SJSA1 (cell line): ENCODE data around the gene PIH1D1. TPM values are rescaled to one million over a fixed set of nuclear protein-coding genes. Genes with fewer than 3 reads are reported as not detected.

Experiments
- DNase-seq, 2 experiments: peaks; one replicate each; pipeline ENCODE4 v3.0.0-alpha.2; 2015 to 2020; ENCODE audit warnings: low spot score in 2 of 2, low read depth in 1 of 2
- H3K27ac ChIP-seq: fragments of 250-450 bp; sonication (Bioruptor Pico); 2 replicates; pipeline ENCODE4 v1.5.1; 2020; ENCODE audit warnings: mild to moderate bottlenecking, moderate library complexity
- H3K27me3 ChIP-seq: fragments of 250-450 bp; sonication (Bioruptor Pico); replicated peaks from 2 replicates; pipeline ENCODE4 v1.5.1; 2020; ENCODE audit warnings: mild to moderate bottlenecking, moderate library complexity
- H3K36me3 ChIP-seq: fragments of 250-450 bp; sonication (Bioruptor Pico); 2 replicates; pipeline ENCODE4 v1.5.1; 2020; ENCODE audit warnings: mild to moderate bottlenecking
- H3K4me1 ChIP-seq: fragments of 250-450 bp; sonication (Bioruptor Pico); replicated peaks from 2 replicates; pipeline ENCODE4 v1.6.1; 2021; ENCODE audit warnings: mild to moderate bottlenecking
- H3K4me3 ChIP-seq: fragments of 250-450 bp; sonication (Bioruptor Pico); 2 replicates; pipeline ENCODE4 v1.5.1; 2020; ENCODE audit warnings: mild to moderate bottlenecking
- H3K9me3 ChIP-seq: fragments of 250-450 bp; sonication (Bioruptor Pico); replicated peaks from 2 replicates; pipeline ENCODE4 v1.5.1; 2020; ENCODE audit warnings: mild to moderate bottlenecking
- total RNA-seq: library from RNA; depleted of rRNA; stranded (reverse); fragments of >200 nt; shearing (Covaris generic); gene quantifications from 2 replicates; pipeline ENCODE4 v1.2.3, GENCODE V29; 2014; rRNA removed

PIH1D1 gene
- total RNA-seq: 78.2 and 111 TPM in 2 replicates

DNA sequence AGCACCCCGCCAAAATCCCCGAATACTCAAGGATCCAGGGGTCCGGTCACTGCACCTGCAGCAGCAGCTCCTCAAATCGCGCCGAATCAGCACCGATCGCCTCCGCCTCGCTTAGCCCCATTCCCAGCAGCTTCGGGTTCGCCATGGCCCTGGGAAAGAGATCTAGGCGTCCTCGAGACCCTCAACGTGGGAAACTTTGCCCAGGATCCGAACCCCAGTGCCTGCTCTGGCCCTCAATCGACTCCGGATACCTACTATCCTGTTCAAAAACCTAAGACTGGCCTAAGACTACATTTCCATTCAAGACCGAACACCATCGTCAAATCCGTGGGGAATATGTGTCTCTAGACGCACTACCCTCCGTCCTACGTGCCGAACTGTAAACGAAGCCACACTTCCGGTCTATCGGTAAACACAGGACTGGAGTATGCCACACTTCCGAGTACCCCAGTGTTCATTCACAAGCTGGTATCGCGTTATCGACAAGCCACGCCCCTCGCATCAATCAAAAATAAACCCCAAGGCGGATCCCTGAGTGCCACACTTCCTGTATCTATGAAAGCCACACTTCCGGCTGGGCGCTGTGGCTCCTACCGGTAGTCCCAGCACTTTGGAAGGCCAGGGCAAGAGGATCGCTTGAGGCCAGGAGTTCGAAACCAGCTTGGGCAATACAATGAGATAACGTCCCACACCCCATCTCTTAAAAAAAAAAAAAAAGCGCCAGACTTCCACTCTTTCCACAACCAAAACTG is at the start of gene PIH1D1:
Gene PIH1D1 (minus strand): TSS at position 385 of the 752 bp plus-strand sequence. CDS start 240 bp downstream, at position 145.
- peaks cover 25% of the 10 kb centered on the region for H3K4me1 ChIP-seq
- H3K27ac ChIP-seq: peak within 1 kb of the TSS; percentile 88
- DNase-seq: peak; percentile 94 to 99
- H3K4me3 ChIP-seq: peak within 1 kb of the TSS; percentile 55
- H3K9me3 ChIP-seq: no peaks in the 10 kb centered on the region
- H3K36me3 ChIP-seq: peaks cover 26% of the 10 kb centered on the region
- H3K27me3 ChIP-seq: no peaks in the 10 kb centered on the region

DNA sequence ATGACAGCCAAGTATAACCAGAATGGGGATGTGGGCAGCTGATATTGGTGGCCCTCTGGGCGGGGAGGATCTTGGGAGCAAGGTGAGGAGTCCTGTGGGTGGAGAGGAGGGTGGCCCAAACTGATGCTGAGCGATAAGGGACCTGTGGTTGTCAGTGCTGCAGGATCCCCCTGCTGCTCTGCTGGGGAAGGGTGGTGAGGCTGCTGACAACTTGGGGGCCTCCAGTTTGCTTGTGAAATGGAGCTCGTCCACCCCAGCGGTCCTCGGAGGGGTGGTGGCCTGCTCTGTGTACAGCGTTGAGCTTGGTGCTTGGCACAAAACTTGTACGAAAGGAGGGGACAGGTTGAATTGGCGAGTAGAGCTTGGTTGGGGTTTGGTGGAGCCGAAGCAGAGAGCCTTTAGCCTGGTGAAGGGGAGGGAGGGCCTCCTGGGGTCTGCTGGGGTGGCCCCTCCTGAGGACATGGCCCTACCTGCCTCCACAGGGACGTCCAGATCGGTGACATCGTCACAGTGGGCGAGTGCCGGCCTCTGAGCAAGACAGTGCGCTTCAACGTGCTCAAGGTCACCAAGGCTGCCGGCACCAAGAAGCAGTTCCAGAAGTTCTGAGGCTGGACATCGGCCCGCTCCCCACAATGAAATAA is 47.5 kb upstream of the PIH1D1 start:
- DNase-seq: no peak
- no peak overlapping the region for H3K27ac ChIP-seq
- H3K9me3 ChIP-seq: no peaks in the 10 kb centered on the region
- no peak overlapping the region for H3K4me3 ChIP-seq
- H3K36me3 ChIP-seq: peaks cover 41% of the 10 kb centered on the region
- peaks cover 15% of the 10 kb centered on the region for H3K4me1 ChIP-seq
- no peaks in the 10 kb centered on the region for H3K27me3 ChIP-seq

DNA sequence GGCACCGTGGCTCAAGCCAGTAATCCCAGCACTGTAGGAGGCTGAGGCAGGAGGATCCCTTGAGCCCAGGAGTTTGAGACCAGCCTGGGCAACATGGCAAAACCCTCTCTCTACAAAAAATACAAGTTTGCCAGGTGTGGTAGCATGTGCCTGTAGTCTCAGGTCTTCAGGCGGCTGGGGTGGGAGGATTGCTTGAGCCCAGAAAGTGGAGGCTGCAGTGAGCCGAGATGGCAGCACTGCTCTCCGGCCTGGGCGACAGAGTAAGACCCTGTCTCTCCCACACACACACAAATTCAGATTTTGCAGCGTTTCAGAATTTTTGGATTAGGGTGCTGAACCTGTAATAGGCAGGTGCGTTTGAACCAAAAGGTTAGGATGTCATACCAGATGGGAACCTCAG is 46.9 kb upstream of the PIH1D1 start:
- peaks cover 42% of the 10 kb centered on the region for H3K36me3 ChIP-seq
- H3K9me3 ChIP-seq: no peaks in the 10 kb centered on the region
- DNase-seq: no peak
- peaks cover 15% of the 10 kb centered on the region for H3K4me1 ChIP-seq
- H3K27ac ChIP-seq: no peak overlapping the region
- no peaks in the 10 kb centered on the region for H3K27me3 ChIP-seq
- H3K4me3 ChIP-seq: no peak overlapping the region

DNA sequence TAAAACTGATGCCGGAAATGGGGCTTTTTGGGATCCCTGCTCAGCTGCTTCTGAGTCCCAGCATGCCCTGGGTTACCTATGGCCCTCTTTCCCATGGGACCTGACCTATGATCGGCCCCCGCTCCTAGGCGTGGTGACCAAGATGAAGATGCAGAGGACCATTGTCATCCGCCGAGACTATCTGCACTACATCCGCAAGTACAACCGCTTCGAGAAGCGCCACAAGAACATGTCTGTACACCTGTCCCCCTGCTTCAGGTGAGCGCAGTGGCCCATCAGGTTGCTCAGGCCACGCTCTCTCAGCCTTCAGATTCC is 46.1 kb upstream of the PIH1D1 start:
- no peak overlapping the region for H3K27ac ChIP-seq

DNA sequence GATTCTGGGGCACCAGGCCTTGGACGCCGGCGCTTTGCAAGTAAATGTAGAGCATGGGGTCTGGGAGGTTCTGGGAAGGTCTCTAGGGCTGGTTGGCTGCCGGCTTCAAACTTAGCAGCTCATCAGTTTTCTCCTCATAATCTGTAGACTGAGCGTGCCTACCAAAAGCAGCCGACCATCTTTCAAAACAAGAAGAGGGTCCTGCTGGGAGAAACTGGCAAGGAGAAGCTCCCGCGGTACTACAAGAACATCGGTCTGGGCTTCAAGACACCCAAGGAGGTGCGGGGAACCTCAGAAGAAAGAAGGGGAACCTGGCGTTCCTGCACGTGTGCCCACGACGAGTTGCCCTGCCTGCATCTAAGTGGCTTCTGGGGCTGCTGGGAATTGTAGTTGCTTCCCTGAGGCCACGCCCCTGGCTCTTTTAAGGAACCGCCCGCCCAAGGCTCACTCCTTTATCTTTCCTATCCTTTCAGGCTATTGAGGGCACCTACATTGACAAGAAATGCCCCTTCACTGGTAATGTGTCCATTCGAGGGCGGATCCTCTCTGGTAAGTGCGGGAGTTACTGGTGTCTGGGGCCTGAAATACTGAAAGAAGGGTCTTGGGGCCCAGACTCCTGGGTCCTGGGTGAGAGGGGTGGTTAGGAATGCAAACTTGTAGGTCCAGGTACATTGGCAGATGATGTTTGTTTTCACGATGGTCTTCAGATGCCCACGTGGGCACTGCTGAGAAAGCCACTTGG is 45.6 kb upstream of the PIH1D1 start:
- H3K4me1 ChIP-seq: peaks cover 15% of the 10 kb centered on the region
- peaks cover 54% of the 10 kb centered on the region for H3K36me3 ChIP-seq
- H3K9me3 ChIP-seq: no peaks in the 10 kb centered on the region
- peak overlapping the region; percentile 56 for H3K4me3 ChIP-seq
- no peaks in the 10 kb centered on the region; the same call in 1 of the 2 replicates for H3K27me3 ChIP-seq
- peak; percentile 49 to 68 for DNase-seq
- H3K27ac ChIP-seq: peak overlapping the region; percentile 71; the same call in 1 of the 2 replicates

More for the DNA sequence above, 46.1 kb upstream of the PIH1D1 start:
- DNase-seq: no peak
- Histone ChIP-seq H3K9me3 (no peaks in the 10 kb centered on the region), H3K27me3 (no peaks in the 10 kb centered on the region; the same call in 1 of the 2 replicates), H3K4me3 (peak overlapping the region; percentile 56), H3K4me1 (peaks cover 15% of the 10 kb centered on the region), H3K36me3 (peaks cover 49% of the 10 kb centered on the region)

DNA sequence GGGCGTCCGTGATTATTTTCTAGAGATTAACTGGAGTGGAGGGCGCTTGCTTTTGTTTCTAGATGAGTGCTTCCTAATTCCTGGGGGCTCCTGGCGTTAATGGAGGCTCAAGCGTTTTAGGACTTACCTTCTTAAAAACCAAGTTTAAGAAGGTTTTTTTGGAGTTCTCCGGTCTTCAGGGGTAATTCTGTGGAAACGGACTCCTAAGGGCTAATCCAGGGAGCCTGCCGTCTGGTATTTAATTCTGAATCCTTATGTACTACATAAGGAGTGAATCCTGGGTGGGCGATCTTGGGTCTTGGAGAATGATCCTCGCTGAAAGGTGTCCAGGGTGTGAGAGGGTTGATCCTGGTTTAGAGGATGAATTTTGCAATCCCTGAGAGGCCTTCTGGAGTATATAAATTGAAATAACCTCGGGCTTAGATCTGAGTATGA is 45.0 kb upstream of the PIH1D1 start:
- peaks cover 61% of the 10 kb centered on the region for H3K36me3 ChIP-seq
- H3K27ac ChIP-seq: peak overlapping the region; percentile 71
- H3K4me3 ChIP-seq: peak overlapping the region; percentile 56
- no peaks in the 10 kb centered on the region; the same call in 1 of the 2 replicates for H3K27me3 ChIP-seq
- no peak for DNase-seq
- peaks cover 15% of the 10 kb centered on the region for H3K4me1 ChIP-seq
- no peaks in the 10 kb centered on the region for H3K9me3 ChIP-seq

DNA sequence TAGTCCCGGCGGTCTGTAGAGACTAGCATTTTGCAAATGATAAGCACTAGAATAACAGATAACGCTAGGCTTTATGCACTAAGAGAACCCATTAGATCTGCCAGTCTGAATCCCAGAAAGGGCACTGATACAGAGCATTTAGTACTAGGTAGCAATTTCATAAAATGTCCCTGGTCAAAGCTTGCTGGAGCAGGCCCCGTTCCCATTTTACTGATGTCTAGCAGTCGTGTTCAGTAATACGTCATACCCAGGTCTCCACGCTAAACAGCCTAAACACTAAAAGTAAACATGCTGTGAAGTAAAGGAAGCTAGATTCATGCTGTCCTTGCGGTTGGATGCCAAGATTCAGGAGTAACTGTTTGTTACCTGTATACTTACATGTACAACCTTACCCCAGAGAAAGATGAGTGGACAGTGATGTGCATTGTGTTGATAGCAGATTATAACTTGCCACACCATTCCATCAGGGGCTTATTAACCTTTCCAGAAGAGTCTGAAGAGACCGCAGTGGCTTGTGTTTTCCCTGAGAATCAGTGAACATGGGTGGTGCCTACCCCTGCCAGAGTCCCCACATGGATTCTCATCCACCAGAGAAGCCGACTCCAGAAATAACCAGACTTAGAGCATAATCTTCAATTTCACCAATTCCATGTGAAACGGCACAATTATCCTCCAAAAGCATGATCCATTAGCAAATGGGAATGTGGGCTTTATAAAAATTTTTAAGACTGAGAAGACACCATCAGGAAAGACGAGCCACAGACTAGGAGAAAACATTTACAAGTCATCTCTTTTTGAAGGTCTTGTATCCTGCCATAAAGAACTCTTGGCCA is 41.2 kb upstream of the PIH1D1 start:
- no peak overlapping the region for H3K4me3 ChIP-seq
- peak overlapping the region; percentile 17; the same call in 1 of the 2 replicates for H3K27ac ChIP-seq
- H3K4me1 ChIP-seq: peaks cover 26% of the 10 kb centered on the region
- DNase-seq: peak in 1 of 2 experiments; percentile 42
- peaks cover 73% of the 10 kb centered on the region for H3K36me3 ChIP-seq
- no peaks in the 10 kb centered on the region; the same call in 1 of the 2 replicates for H3K27me3 ChIP-seq
- no peaks in the 10 kb centered on the region for H3K9me3 ChIP-seq

DNA sequence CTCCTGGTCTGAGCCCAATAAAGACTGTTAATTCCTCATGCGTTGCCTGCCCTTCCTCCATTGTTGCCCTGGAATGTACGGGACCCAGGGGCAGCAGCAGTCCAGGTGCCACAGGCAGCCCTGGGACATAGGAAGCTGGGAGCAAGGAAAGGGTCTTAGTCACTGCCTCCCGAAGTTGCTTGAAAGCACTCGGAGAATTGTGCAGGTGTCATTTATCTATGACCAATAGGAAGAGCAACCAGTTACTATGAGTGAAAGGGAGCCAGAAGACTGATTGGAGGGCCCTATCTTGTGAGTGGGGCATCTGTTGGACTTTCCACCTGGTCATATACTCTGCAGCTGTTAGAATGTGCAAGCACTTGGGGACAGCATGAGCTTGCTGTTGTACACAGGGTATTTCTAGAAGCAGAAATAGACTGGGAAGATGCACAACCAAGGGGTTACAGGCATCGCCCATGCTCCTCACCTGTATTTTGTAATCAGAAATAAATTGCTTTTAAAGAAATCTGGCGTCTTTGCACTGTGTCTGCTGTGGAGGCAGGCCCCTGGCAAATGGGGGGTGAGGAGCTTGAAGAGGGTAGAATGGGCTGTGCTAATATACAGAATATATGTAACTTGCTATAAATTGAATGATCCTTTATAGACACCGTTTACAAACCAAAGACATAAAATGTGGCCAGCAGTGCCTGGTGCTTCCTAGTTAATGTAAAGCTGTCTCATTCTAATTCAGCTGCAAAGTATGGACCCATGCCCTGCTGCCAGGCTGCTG is 40.4 kb upstream of the PIH1D1 start:
- Histone ChIP-seq H3K27ac (no peak overlapping the region), H3K4me1 (peaks cover 20% of the 10 kb centered on the region), H3K27me3 (no peaks in the 10 kb centered on the region; the same call in 1 of the 2 replicates), H3K4me3 (no peak overlapping the region), H3K9me3 (no peaks in the 10 kb centered on the region), H3K36me3 (peaks cover 68% of the 10 kb centered on the region)
- no peak for DNase-seq

DNA sequence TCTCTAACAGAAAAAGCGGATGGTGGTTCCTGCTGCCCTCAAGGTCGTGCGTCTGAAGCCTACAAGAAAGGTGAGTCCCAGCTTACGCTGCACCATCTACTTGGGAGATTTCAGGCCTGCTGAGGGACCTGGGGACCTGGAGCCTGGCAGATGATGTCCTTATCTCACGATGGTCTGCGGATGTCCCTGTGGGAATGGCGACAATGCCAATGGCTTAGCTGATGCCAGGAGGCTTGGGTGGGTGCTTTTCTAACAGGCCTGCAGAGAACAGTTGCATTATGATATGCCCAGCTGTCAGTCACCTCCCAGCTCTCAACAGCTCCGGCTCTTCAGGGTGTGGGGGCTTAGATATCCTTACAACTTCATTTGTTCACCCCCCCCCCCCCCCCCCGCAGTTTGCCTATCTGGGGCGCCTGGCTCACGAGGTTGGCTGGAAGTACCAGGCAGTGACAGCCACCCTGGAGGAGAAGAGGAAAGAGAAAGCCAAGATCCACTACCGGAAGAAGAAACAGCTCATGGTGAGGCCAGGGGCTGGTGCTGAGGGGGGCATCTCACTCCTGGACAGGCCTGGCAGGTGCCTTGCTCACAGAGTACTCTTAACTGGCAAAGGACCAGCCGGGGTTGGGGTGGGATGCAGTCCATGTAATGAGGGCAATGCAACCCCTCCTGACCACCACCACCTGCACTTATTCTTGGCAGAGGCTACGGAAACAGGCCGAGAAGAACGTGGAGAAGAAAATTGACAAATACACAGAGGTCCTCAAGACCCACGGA is 39.6 kb upstream of the PIH1D1 start:
- peaks cover 20% of the 10 kb centered on the region for H3K4me1 ChIP-seq
- H3K4me3 ChIP-seq: no peak overlapping the region
- no peak for DNase-seq
- H3K27me3 ChIP-seq: no peaks in the 10 kb centered on the region; the same call in 1 of the 2 replicates
- no peaks in the 10 kb centered on the region for H3K9me3 ChIP-seq
- H3K36me3 ChIP-seq: peaks cover 61% of the 10 kb centered on the region
- no peak overlapping the region for H3K27ac ChIP-seq

DNA sequence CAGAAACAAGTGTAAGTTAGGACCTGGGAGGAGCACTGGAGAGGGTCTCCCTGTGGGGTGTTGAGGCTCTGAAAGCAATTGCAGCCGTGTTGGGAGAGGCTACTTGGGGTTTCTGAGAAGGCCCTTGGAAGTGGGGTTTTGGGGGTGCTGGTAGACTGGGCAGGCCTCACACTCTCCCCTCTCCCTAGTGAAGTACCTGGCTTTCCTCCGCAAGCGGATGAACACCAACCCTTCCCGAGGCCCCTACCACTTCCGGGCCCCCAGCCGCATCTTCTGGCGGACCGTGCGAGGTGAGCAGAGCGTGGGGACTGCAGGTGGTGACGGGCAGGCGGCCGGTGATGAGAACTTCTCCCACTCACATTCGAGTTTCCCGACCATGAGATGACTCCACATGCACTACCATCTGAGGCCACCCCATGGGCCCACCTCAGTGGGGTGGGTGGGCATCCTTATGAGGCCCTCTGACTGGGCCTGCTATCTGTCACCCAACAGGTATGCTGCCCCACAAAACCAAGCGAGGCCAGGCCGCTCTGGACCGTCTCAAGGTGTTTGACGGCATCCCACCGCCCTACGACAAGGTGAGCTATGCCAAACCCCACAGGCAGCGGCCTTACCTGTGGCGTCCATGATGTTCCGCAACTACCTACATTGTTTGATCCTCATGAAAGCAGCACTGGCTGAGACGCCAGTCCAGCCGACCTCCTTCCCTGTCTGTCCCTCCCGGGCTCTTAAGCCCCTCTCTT is 38.8 kb upstream of the PIH1D1 start:
- Histone ChIP-seq H3K9me3 (no peaks in the 10 kb centered on the region), H3K4me3 (no peak overlapping the region), H3K36me3 (peaks cover 61% of the 10 kb centered on the region), H3K4me1 (peaks cover 17% of the 10 kb centered on the region), H3K27me3 (no peaks in the 10 kb centered on the region; the same call in 1 of the 2 replicates), H3K27ac (no peak overlapping the region; the same call in 1 of the 2 replicates)
- no peak for DNase-seq

DNA sequence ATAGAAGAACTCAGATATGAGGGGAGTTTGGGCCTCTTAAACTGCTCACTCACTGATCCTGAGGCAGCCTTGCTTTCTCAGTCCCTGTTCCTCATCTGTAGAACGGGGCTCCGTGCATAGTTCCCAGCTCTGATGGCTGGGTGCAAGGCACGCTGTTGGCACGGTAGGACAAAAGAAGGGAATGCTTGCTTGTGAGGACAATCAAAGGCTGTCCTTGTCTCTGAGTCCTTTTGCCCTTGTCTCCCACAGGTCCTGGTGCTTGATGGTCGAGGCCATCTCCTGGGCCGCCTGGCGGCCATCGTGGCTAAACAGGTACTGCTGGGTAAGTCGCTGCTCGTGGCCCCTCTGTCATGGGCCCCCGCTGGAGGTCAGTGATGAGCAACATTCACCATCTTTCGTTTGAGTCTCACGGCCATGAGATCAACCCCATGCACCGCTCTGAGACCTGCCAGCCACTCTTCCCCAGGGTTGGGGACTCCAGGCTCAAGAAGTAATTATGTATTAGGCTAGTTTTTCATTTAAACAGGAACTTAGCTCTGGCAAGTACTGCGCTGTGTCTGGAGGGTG is 38.1 kb upstream of the PIH1D1 start:
- Histone ChIP-seq H3K4me3 (peak overlapping the region; percentile 72), H3K4me1 (peaks cover 15% of the 10 kb centered on the region), H3K36me3 (peaks cover 61% of the 10 kb centered on the region), H3K27ac (peak overlapping the region; percentile 74; the same call in 1 of the 2 replicates), H3K9me3 (no peaks in the 10 kb centered on the region), H3K27me3 (no peaks in the 10 kb centered on the region; the same call in 1 of the 2 replicates)
- no peak for DNase-seq
